ENCODE results near the gene WNT5A.

- TF ChIP-seq CTCF (IDR thresholded peaks at IDR 0.05; ENCODE audit: insufficient read depth, low read depth, low read length) (no peak), EZH2 (IDR thresholded peaks at IDR 0.05; ENCODE audit: insufficient read depth, low read length) (no peak)
Measured at GRCh38 chr3:55423782-55424181, 63.3 kb downstream of the WNT5A start.

Measured in astrocyte (in vitro differentiated cells and primary cell).